ENCODE data around the gene CCDC87. TPM values are rescaled to one million over a fixed set of nuclear protein-coding genes. Genes with fewer than 3 reads are reported as not detected.

Gene CCDC87
- total and polyA plus RNA-seq, 12 donors: 0.13 to 0.90 (median 0.47) TPM

DNA sequence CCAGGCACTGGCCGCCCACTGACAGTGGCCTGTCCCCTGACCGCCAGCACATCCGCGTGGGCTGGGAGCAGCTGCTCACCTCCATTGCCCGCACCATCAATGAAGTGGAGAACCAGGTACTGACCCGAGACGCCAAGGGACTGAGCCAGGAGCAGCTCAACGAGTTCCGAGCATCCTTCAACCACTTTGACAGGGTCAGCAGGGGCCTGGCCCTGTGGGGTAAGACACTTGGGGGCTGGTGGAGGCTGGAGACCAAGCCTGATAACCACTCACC, 31.0 kb downstream of the CCDC87 start:
- no peak for TF ChIP-seq POLR2A (IDR thresholded peaks at IDR 0.05)
- TF ChIP-seq, protein P1, sequence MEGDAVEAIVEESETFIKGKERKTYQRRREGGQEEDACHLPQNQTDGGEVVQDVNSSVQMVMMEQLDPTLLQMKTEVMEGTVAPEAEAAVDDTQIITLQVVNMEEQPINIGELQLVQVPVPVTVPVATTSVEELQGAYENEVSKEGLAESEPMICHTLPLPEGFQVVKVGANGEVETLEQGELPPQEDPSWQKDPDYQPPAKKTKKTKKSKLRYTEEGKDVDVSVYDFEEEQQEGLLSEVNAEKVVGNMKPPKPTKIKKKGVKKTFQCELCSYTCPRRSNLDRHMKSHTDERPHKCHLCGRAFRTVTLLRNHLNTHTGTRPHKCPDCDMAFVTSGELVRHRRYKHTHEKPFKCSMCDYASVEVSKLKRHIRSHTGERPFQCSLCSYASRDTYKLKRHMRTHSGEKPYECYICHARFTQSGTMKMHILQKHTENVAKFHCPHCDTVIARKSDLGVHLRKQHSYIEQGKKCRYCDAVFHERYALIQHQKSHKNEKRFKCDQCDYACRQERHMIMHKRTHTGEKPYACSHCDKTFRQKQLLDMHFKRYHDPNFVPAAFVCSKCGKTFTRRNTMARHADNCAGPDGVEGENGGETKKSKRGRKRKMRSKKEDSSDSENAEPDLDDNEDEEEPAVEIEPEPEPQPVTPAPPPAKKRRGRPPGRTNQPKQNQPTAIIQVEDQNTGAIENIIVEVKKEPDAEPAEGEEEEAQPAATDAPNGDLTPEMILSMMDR (IDR thresholded peaks at IDR 0.05): no peak
- intact Hi-C loops (cut with DNase I): no loop called here
- no peaks in the 10 kb centered on the region for H3K27me3 ChIP-seq
- no peak for DNase-seq
- H3K36me3 ChIP-seq (replicated peaks in 1 of 2): peaks cover 0 to 8% of the 10 kb centered on the region in 2 donors
- peaks cover 0 to 6% of the 10 kb centered on the region in 2 donors for H3K4me1 ChIP-seq (replicated peaks in 1 of 2)
- no peaks in the 10 kb centered on the region for H3K9me3 ChIP-seq (replicated peaks in 1 of 3)
- WGBS, 4 donors: 91 to 94% (median 93%) methylated on average over 7 to 9 of the region's 9 CpGs
- H3K27ac ChIP-seq: no peak overlapping the region
- no peak overlapping the region for H3K4me3 ChIP-seq

DNA sequence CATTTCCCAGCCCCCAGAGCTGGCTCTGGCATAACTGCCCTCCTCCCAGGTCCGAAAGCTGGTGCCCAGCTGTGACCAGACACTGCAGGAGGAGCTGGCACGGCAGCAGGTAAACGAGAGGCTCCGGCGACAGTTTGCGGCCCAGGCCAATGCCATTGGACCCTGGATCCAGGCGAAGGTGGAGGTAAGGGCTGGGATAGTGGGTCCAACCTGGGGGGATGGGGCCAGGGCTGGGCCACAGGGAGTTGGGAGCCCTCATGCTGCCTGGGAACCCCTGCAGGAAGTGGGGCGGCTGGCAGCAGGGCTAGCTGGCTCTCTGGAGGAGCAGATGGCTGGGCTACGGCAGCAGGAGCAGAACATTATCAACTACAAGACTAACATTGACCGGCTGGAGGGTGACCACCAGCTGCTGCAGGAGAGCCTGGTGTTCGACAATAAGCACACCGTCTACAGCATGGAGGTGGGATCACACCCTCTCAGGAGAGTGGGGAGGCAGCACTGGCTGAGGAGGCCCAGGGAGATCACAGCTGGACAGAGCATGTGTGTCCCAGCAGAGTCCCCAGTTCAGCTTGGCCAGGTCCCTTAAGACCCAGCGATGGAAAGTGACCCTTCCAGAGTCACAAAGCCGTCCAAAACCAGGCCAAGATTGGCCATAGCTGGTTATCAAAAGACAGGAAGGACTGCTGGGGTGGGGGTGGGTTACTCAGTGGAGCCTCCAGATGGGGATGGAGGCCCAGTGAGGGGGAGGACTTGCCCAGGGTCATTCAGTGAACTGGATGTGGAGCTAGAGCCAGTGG, 31.5 kb downstream of the CCDC87 start:
- intact Hi-C loops (cut with DNase I): no loop called here
- TF ChIP-seq, protein P1 (IDR thresholded peaks at IDR 0.05): no peak
- no peak for TF ChIP-seq POLR2A (IDR thresholded peaks at IDR 0.05)
- Histone ChIP-seq H3K27ac (no peak overlapping the region), H3K4me1 (replicated peaks in 1 of 2) (peaks cover 0 to 6% of the 10 kb centered on the region in 2 donors), H3K9me3 (replicated peaks in 1 of 3) (no peaks in the 10 kb centered on the region), H3K27me3 (no peaks in the 10 kb centered on the region), H3K36me3 (replicated peaks in 1 of 2) (peaks cover 0 to 8% of the 10 kb centered on the region in 2 donors), H3K4me3 (no peak overlapping the region)
- no peak for DNase-seq
- WGBS, 4 donors: 86 to 90% (median 87%) methylated on average over 9 to 14 of the region's 14 CpGs

DNA sequence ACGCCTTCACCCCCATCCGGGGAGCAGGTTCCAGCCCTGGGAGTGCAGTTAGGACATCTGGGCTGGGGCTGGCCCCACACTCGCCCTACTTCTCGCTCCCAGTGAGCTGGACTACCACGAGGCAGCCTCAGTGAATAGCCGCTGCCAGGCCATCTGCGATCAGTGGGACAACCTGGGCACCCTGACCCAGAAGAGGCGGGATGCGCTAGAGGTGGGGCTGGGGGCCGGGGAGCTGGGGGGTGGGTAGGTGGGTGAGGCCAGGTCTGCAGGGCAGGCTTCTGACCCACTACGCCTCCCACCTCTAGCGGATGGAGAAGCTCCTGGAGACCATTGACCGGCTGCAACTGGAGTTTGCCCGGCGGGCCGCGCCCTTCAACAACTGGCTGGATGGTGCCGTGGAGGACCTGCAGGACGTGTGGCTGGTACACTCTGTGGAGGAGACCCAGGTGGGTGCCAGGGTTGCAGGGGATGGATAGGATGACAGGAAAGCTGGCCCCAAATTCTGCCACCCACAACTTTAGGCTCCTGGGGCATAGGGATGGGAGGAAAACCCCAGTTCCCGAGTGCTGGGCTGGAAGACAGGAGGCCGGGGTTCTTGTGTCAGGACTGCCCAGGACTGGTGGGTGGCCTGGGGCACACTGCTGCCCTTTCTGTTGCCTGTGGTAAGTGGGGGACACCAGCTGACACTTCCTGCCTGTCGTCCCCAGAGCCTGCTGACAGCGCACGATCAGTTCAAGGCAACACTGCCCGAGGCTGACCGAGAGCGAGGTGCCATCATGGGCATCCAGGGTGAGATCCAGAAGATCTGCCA, 32.8 kb downstream of the CCDC87 start:
- no peak overlapping the region for H3K4me3 ChIP-seq
- H3K27me3 ChIP-seq: no peaks in the 10 kb centered on the region
- H3K9me3 ChIP-seq (replicated peaks in 1 of 3): no peaks in the 10 kb centered on the region
- no peak for DNase-seq
- H3K4me1 ChIP-seq (replicated peaks in 1 of 2): peaks cover 0 to 6% of the 10 kb centered on the region in 2 donors
- intact Hi-C loops (cut with DNase I): no loop called here
- H3K27ac ChIP-seq: no peak overlapping the region
- no peaks in the 10 kb centered on the region for H3K36me3 ChIP-seq (replicated peaks in 1 of 2)
- TF ChIP-seq, protein P1 (IDR thresholded peaks at IDR 0.05): no peak
- TF ChIP-seq POLR2A (IDR thresholded peaks at IDR 0.05): no peak
- 82 to 94% (median 82%) methylated on average over 7 to 27 of the region's 27 CpGs for WGBS, 4 donors

DNA sequence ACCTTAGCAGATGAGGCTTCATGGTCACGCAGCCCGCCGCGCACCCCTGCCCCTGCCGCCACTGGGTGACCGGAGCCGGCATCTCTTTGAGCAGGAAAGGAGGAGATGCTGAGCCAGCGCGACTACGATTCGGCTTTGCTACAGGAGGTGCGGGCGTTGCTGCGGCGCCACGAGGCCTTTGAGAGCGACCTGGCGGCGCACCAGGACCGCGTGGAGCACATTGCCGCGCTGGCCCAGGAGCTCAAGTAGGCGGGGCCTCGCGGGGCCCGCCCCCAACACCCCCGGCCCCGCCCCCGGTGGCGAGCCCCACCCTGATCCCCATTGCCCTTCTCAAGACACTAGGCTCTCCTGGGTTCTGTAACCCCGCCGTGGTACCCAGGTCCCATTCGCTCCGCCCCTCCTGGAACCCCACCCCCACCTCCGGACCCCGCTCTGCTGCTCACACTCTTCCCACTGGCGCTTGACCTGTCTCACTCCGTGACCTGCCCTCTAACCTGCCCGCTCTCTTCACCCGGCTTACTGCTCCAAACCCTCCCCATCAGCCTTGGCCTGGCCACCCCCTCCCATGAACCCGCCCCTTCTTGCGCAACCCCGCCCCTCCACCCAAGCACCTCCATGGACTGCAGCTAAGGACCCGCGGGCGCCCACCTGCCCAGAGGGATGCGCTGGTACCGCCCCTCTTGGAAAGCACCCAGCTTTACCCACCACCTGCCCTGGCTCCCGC, 33.6 kb downstream of the CCDC87 start:
- TF ChIP-seq, protein P1 (IDR thresholded peaks at IDR 0.05): no peak
- TF ChIP-seq POLR2A (IDR thresholded peaks at IDR 0.05): no peak
- Histone ChIP-seq H3K36me3 (replicated peaks in 1 of 2) (no peaks in the 10 kb centered on the region), H3K4me1 (replicated peaks in 1 of 2) (peaks cover 0 to 6% of the 10 kb centered on the region in 2 donors), H3K4me3 (no peak overlapping the region), H3K27me3 (no peaks in the 10 kb centered on the region), H3K27ac (no peak overlapping the region), H3K9me3 (replicated peaks in 1 of 3) (no peaks in the 10 kb centered on the region)
- 15 to 18% (median 18%) methylated on average over 16 to 50 of the region's 50 CpGs for WGBS, 4 donors
- intact Hi-C loops (cut with DNase I): no loop called here
- peak in 5 of 7 donors; percentile 31 to 63 (median 61) for DNase-seq
